ENCODE measurements around the gene SUSD4. TPM values are rescaled to one million over a fixed set of nuclear protein-coding genes. Genes with fewer than 3 reads are reported as not detected.

SUSD4 gene
- total and polyA plus RNA-seq, 10 of the 15 experiments (the other 5 are each of a cell fraction or from before 2014, with no cell fraction given) = 0.13 to 1.1 (median 0.26) TPM; not detected in 3

DNA sequence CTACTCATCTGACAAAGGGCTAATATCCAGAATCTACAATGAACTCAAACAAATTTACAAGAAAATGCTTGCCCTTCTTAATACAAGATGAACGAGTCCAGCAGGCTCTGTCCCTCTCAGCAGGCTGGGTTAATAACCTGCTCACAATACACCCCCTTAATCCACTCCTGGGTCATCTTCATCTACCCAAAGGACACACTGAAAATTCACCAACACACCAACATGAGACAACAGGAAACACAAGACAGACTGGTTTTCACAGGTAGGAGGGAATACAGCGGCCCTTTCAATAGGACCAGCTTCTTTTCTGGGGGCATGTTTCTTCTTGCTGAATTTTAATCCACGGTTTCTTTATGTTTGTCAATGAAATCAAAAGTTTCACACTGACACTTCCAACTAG, 44.6 kb downstream of the SUSD4 start (continued):
- TF ChIP-seq, protein P1, sequence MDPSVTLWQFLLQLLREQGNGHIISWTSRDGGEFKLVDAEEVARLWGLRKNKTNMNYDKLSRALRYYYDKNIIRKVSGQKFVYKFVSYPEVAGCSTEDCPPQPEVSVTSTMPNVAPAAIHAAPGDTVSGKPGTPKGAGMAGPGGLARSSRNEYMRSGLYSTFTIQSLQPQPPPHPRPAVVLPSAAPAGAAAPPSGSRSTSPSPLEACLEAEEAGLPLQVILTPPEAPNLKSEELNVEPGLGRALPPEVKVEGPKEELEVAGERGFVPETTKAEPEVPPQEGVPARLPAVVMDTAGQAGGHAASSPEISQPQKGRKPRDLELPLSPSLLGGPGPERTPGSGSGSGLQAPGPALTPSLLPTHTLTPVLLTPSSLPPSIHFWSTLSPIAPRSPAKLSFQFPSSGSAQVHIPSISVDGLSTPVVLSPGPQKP (IDR thresholded peaks at IDR 0.05; ENCODE audit: low read depth, low read length) = no peak
- no peak for TF ChIP-seq CBX5 (IDR thresholded peaks at IDR 0.05; ENCODE audit: low read depth)
- no peak for TF ChIP-seq CHD4 (IDR thresholded peaks at IDR 0.05)

DNA sequence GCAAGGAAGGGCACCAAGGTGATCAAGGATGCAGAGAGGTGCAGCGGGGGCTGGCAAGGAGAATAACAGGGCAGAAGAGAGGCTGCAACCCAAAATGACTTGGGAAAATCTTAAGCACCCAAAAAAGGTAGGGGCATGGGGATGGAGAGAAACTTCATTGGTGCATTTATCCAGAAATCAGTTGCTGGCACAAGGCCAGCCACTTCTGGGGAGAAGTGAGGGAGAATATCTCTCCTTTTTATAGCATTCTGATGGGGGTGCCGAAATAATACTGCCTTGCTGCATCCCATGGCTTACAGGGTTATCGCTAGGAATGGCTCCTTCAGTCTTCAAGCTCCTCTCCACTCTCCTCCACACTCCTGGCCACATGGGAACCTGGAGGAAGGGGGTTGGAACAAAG, 47.9 kb downstream of the SUSD4 start:
- Histone ChIP-seq H3K27ac (ENCODE audit: control insufficient read depth, insufficient read depth) (no peak overlapping the region), H3K4me1 (ENCODE audit: control insufficient read depth, insufficient read depth, low read length) (no peaks in the 10 kb centered on the region), H4K20me1 (ENCODE audit: control insufficient read depth, insufficient read depth) (no peaks in the 10 kb centered on the region), H3K4me3 (no peak overlapping the region), H3K9me3 (replicated peaks; ENCODE audit: control insufficient read depth, insufficient read depth, low read length) (no peaks in the 10 kb centered on the region; the same call in 2 of the 3 replicates), H2AFZ (ENCODE audit: control insufficient read depth, low read depth, low read length) (no peak overlapping the region), H3K27me3 (replicated peaks in 1 of 2; ENCODE audit: control insufficient read depth in 2 of 2, insufficient read depth in 2 of 2, low read length in 1 of 2) (no peaks in the 10 kb centered on the region), H3K4me2 (ENCODE audit: control insufficient read depth, insufficient read depth) (no peak overlapping the region), H3K9ac (ENCODE audit: control insufficient read depth, insufficient read depth, low read length) (no peak overlapping the region), H3K36me3 (ENCODE audit: control insufficient read depth in 2 of 2, insufficient read depth in 2 of 2, low read length in 1 of 2) (no peaks in the 10 kb centered on the region), H3K79me2 (ENCODE audit: control insufficient read depth, insufficient read depth, low read length) (no peaks in the 10 kb centered on the region)
- ATAC-seq (no peak), FAIRE-seq (no peak), DNase-seq (ENCODE audit: low read depth, low spot score) (no peak)
- WGBS (ENCODE audit: insufficient coverage, insufficient replicate concordance, low lambda C conversion rate, missing lambda C conversion rate) = 37% methylated on average over 3 of the region's 3 CpGs
- POLR2A ChIA-PET = no interaction called here
- SMC1A ChIA-PET (ENCODE audit: uncharacterized antibody, unreplicated experiment) = no interaction called here
- RAD21 ChIA-PET (ENCODE audit: unreplicated experiment) = no interaction called here
- CTCF ChIA-PET = no interaction called here
- intact Hi-C loops (cut with micrococcal nuclease; ENCODE audit: unreplicated experiment) (no loop called here), in situ Hi-C loops (cut with MboI) (no loop called here)
- no TSS peak for BruUV-seq (replicated peaks)
- TF ChIP-seq ZZZ3 (IDR thresholded peaks at IDR 0.05; ENCODE audit: control insufficient read depth, insufficient read length, low read depth) (no peak), KAT2A (conservative IDR thresholded peaks at IDR 0.05; ENCODE audit: control insufficient read depth, low read depth, low read length) (no peak), MTA2 (IDR thresholded peaks at IDR 0.05; ENCODE audit: low read depth) (no peak), ZBED1 (IDR thresholded peaks at IDR 0.05; ENCODE audit: borderline replicate concordance) (no peak)
- TF ChIP-seq, protein P2, sequence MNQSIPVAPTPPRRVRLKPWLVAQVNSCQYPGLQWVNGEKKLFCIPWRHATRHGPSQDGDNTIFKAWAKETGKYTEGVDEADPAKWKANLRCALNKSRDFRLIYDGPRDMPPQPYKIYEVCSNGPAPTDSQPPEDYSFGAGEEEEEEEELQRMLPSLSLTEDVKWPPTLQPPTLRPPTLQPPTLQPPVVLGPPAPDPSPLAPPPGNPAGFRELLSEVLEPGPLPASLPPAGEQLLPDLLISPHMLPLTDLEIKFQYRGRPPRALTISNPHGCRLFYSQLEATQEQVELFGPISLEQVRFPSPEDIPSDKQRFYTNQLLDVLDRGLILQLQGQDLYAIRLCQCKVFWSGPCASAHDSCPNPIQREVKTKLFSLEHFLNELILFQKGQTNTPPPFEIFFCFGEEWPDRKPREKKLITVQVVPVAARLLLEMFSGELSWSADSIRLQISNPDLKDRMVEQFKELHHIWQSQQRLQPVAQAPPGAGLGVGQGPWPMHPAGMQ (IDR thresholded peaks at IDR 0.05; ENCODE audit: borderline replicate concordance) = no peak
- TF ChIP-seq, protein P3, sequence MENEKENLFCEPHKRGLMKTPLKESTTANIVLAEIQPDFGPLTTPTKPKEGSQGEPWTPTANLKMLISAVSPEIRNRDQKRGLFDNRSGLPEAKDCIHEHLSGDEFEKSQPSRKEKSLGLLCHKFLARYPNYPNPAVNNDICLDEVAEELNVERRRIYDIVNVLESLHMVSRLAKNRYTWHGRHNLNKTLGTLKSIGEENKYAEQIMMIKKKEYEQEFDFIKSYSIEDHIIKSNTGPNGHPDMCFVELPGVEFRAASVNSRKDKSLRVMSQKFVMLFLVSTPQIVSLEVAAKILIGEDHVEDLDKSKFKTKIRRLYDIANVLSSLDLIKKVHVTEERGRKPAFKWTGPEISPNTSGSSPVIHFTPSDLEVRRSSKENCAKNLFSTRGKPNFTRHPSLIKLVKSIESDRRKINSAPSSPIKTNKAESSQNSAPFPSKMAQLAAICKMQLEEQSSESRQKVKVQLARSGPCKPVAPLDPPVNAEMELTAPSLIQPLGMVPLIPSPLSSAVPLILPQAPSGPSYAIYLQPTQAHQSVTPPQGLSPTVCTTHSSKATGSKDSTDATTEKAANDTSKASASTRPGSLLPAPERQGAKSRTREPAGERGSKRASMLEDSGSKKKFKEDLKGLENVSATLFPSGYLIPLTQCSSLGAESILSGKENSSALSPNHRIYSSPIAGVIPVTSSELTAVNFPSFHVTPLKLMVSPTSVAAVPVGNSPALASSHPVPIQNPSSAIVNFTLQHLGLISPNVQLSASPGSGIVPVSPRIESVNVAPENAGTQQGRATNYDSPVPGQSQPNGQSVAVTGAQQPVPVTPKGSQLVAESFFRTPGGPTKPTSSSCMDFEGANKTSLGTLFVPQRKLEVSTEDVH (IDR thresholded peaks at IDR 0.05; ENCODE audit: low read depth, partially characterized antibody) = no peak
- TF ChIP-seq, protein P4, sequence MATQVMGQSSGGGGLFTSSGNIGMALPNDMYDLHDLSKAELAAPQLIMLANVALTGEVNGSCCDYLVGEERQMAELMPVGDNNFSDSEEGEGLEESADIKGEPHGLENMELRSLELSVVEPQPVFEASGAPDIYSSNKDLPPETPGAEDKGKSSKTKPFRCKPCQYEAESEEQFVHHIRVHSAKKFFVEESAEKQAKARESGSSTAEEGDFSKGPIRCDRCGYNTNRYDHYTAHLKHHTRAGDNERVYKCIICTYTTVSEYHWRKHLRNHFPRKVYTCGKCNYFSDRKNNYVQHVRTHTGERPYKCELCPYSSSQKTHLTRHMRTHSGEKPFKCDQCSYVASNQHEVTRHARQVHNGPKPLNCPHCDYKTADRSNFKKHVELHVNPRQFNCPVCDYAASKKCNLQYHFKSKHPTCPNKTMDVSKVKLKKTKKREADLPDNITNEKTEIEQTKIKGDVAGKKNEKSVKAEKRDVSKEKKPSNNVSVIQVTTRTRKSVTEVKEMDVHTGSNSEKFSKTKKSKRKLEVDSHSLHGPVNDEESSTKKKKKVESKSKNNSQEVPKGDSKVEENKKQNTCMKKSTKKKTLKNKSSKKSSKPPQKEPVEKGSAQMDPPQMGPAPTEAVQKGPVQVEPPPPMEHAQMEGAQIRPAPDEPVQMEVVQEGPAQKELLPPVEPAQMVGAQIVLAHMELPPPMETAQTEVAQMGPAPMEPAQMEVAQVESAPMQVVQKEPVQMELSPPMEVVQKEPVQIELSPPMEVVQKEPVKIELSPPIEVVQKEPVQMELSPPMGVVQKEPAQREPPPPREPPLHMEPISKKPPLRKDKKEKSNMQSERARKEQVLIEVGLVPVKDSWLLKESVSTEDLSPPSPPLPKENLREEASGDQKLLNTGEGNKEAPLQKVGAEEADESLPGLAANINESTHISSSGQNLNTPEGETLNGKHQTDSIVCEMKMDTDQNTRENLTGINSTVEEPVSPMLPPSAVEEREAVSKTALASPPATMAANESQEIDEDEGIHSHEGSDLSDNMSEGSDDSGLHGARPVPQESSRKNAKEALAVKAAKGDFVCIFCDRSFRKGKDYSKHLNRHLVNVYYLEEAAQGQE (IDR thresholded peaks at IDR 0.05; ENCODE audit: low read depth, low read length) = no peak
- TF ChIP-seq, protein P5, sequence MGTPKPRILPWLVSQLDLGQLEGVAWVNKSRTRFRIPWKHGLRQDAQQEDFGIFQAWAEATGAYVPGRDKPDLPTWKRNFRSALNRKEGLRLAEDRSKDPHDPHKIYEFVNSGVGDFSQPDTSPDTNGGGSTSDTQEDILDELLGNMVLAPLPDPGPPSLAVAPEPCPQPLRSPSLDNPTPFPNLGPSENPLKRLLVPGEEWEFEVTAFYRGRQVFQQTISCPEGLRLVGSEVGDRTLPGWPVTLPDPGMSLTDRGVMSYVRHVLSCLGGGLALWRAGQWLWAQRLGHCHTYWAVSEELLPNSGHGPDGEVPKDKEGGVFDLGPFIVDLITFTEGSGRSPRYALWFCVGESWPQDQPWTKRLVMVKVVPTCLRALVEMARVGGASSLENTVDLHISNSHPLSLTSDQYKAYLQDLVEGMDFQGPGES (IDR thresholded peaks at IDR 0.05) = no peak

Measured in GM12878 (cell line).